SK-N-SH (cell line): ENCODE results near the gene MIF4GD. TPM values are rescaled to one million over a fixed set of nuclear protein-coding genes. Genes with fewer than 3 reads are reported as not detected.

Experiments
- CTCF ChIA-PET: fragments of 300-600, 350-600 bp; formaldehyde crosslinking; extraction: SDS; loops from one replicate; lab custom pipeline; 2021; lab: Yijun Ruan, JAX
- POLR2A ChIA-PET: fragments of 350-600 bp; sonication (Branson Sonifier 250); formaldehyde crosslinking; extraction: SDS; loops from one replicate; lab custom pipeline; 2020; ENCODE audit warnings: antibody characterized with exemption, inconsistent platforms; lab: Yijun Ruan, JAX
- DNase-seq: peaks from one replicate; pipeline ENCODE4 v3.0.0; 2012
- H2AFZ ChIP-seq: fragments of 200-600 bp; sonication (generic); 2 replicates; pipeline ENCODE4 v1.8.1; 2016; ENCODE audit warnings: antibody characterized with exemption, mild to moderate bottlenecking, low read depth
- H3F3A ChIP-seq: fragments of 200-600 bp; sonication (generic); replicated peaks from 2 replicates; pipeline ENCODE3; 2016; ENCODE audit warnings: antibody characterized with exemption, mild to moderate bottlenecking; ENCODE audit not compliant: insufficient read depth
- H3K27ac ChIP-seq, 2 experiments: fragments of 200-500 bp in 1 of 2; fragments of 200-600 bp in 1 of 2; sonication (Bioruptor generic) in 1 of 2; sonication (generic), shearing (Covaris generic) in 1 of 2; 2 replicates each; pipeline versions ENCODE4 v1.5.1 to v1.6.1; 2014 to 2016; ENCODE audit warnings: low read depth in 2 of 2, inconsistent platforms in 1 of 2, low read length in 1 of 2, mild to moderate bottlenecking in 1 of 2, mixed read lengths in 1 of 2
- H3K27me3 ChIP-seq: fragments of 200-600 bp; sonication (generic), shearing (Covaris generic); 2 replicates; pipeline ENCODE4 v1.6.1; 2016; ENCODE audit warnings: mixed run types; ENCODE audit not compliant: insufficient read depth
- H3K36me3 ChIP-seq, 2 experiments: fragments of 200-500 bp in 1 of 2; fragments of 200-600 bp in 1 of 2; sonication (Bioruptor generic) in 1 of 2; sonication (generic) in 1 of 2; replicated peaks in 1 of 2; 2 replicates each; pipeline versions ENCODE3 to v1.5.1; 2014 to 2016; ENCODE audit warnings: low read length in 1 of 2, mild to moderate bottlenecking in 1 of 2; ENCODE audit not compliant: insufficient read depth in 2 of 2, control insufficient read depth in 1 of 2
- H3K4me1 ChIP-seq, 2 experiments: fragments of 200-500 bp in 1 of 2; fragments of 200-600 bp in 1 of 2; sonication (Bioruptor generic) in 1 of 2; sonication (generic), shearing (Covaris generic) in 1 of 2; 2 replicates each; pipeline versions ENCODE4 v1.5.1 to v1.6.1; 2014 to 2016; ENCODE audit warnings: low read depth in 1 of 2, low read length in 1 of 2, mixed run types in 1 of 2; ENCODE audit not compliant: insufficient read depth in 2 of 2, control insufficient read depth in 1 of 2
- H3K4me2 ChIP-seq: fragments of 200-600 bp; sonication (generic), shearing (Covaris generic); 2 replicates; pipeline ENCODE4 v1.6.1; 2017; ENCODE audit warnings: mixed run types
- H3K4me3 ChIP-seq, 2 experiments: fragments of 200-500 bp in 1 of 2; fragments of 200-600 bp in 1 of 2; sonication (Bioruptor generic) in 1 of 2; sonication (generic), shearing (Covaris generic) in 1 of 2; 2 replicates each; pipeline versions ENCODE4 v1.5.1 to v1.8.1; 2014 to 2016; ENCODE audit warnings: low read depth in 2 of 2, inconsistent platforms in 1 of 2, low read length in 1 of 2, mild to moderate bottlenecking in 1 of 2, mixed read lengths in 1 of 2, moderate library complexity in 1 of 2
- H3K79me2 ChIP-seq: fragments of 200-600 bp; sonication (generic); 2 replicates; pipeline ENCODE4 v1.8.1; 2017; ENCODE audit warnings: mild to moderate bottlenecking; ENCODE audit not compliant: insufficient read depth
- H3K9ac ChIP-seq: fragments of 200-600 bp; sonication (generic); 2 replicates; pipeline ENCODE4 v1.6.1; 2017; ENCODE audit warnings: mixed run types
- H3K9me2 ChIP-seq: fragments of 200-600 bp; sonication (generic); 2 replicates; pipeline ENCODE4 v1.6.1; 2017; ENCODE audit warnings: mixed run types
- H3K9me3 ChIP-seq: fragments of 200-600 bp; sonication (generic); 2 replicates; pipeline ENCODE4 v1.6.1; 2017; ENCODE audit warnings: mixed run types, mild to moderate bottlenecking, moderate library complexity
- H4K20me1 ChIP-seq: fragments of 200-600 bp; sonication (generic); 2 replicates; pipeline ENCODE4 v1.6.1; 2017; ENCODE audit warnings: mild to moderate bottlenecking, mixed run types; ENCODE audit not compliant: insufficient read depth
- CHD2 ChIP-seq: fragments of 150-350 bp; IDR thresholded peaks from 2 replicates; pipeline ENCODE4 v1.6.1; 2018; ENCODE audit warnings: low read length; ENCODE audit not compliant: partially characterized antibody
- EP300 ChIP-seq, 2 experiments: IDR thresholded peaks; 2 replicates each; pipeline versions ENCODE4 v1.4.0 to v1.6.1; 2012; ENCODE audit warnings: borderline replicate concordance in 1 of 2, low read depth in 1 of 2, low read length in 1 of 2
- EZH2phosphoT487 ChIP-seq: fragments of 200-600 bp; sonication (generic); IDR thresholded peaks from 2 replicates; pipeline ENCODE4 v1.6.1; 2017; ENCODE audit warnings: low read depth, mixed run types, mild to moderate bottlenecking, antibody characterized with exemption, moderate library complexity, borderline replicate concordance
- FOSL2 ChIP-seq: IDR thresholded peaks from 2 replicates; pipeline ENCODE4 v1.4.0; 2012; ENCODE audit warnings: low read depth, mild to moderate bottlenecking, moderate library complexity, borderline replicate concordance
- FOXM1 ChIP-seq: IDR thresholded peaks from 2 replicates; pipeline ENCODE4 v1.4.0; 2012; ENCODE audit warnings: low read depth, mild to moderate bottlenecking
- JUND ChIP-seq: IDR thresholded peaks from 2 replicates; pipeline ENCODE4 v1.4.0; 2012
- NRF1 ChIP-seq: IDR thresholded peaks from 2 replicates; pipeline ENCODE4 v1.6.1; 2012; ENCODE audit warnings: low read depth, mild to moderate bottlenecking, low read length
- RAD21 ChIP-seq: IDR thresholded peaks from 2 replicates; pipeline ENCODE4 v1.6.1; 2012; ENCODE audit warnings: mild to moderate bottlenecking, low read length
- TEAD4 ChIP-seq: IDR thresholded peaks from 2 replicates; pipeline ENCODE4 v1.4.0; 2012; ENCODE audit warnings: mild to moderate bottlenecking, borderline replicate concordance; ENCODE audit not compliant: insufficient read depth
- YY1 ChIP-seq: IDR thresholded peaks from 2 replicates; pipeline ENCODE4 v1.4.0; 2012; ENCODE audit warnings: low read depth, mild to moderate bottlenecking
- WGBS: methylation state at CpG from one replicate; pipeline ENCODE4 v1.1.6; 2017; ENCODE audit warnings: low lambda C conversion rate; 5-methylcytosine and 5-hydroxymethylcytosine counted together
- polyA plus RNA-seq, 3 experiments: library from polyadenylated mRNA; depleted of rRNA; stranded (reverse); fragments of >200 nt; gene quantifications; 2 replicates each; pipeline ENCODE4 v1.2.3, GENCODE V29; 2012
- TF ChIP-seq, protein P1 (sequence below): fragments of 150-350 bp; IDR thresholded peaks from 2 replicates; pipeline ENCODE4 v1.6.1; 2016; ENCODE audit warnings: mild to moderate bottlenecking, low read depth, low read length
- TF ChIP-seq, protein P2 (sequence below): fragments of 200-600 bp; sonication (generic); IDR thresholded peaks from 2 replicates; pipeline ENCODE4 v1.6.1; 2017; ENCODE audit warnings: antibody characterized with exemption, mild to moderate bottlenecking, moderate library complexity
- TF ChIP-seq, protein P3 (sequence below): IDR thresholded peaks from 2 replicates; pipeline ENCODE4 v1.4.0; 2012; ENCODE audit warnings: low read depth, borderline replicate concordance

MIF4GD gene
- polyA plus RNA-seq, 1 of the 3 experiments (the other 2 are of a cell fraction) = 65.4 TPM

DNA sequence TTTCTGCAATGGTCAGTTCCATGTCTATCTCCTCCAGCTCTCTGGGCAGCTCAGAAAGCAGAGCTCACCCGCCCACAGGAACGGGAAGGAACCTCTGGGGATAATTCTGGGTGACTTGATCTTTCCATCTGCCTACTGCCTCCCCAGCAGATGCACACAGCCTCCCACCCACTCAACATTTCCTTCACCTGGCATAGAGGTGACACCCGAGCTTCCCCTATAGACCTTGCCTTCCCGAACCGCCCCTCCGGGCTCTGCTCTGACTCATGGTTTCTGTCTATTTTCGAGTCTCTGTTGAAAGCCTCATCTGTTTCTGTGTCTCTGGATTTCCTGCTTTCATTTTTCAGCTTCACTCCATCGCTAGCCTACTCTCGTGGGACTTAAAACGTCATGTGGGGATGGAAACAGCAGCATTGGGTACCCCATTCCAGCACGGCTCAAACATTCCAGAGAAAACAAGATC is 21.0 kb downstream of the MIF4GD start (continued):
- TF ChIP-seq CHD2 (no peak), EZH2phosphoT487 (no peak)
- TF ChIP-seq, protein P1, sequence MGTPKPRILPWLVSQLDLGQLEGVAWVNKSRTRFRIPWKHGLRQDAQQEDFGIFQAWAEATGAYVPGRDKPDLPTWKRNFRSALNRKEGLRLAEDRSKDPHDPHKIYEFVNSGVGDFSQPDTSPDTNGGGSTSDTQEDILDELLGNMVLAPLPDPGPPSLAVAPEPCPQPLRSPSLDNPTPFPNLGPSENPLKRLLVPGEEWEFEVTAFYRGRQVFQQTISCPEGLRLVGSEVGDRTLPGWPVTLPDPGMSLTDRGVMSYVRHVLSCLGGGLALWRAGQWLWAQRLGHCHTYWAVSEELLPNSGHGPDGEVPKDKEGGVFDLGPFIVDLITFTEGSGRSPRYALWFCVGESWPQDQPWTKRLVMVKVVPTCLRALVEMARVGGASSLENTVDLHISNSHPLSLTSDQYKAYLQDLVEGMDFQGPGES = no peak
- TF ChIP-seq, all 33 proteins: peak for 0

DNA sequence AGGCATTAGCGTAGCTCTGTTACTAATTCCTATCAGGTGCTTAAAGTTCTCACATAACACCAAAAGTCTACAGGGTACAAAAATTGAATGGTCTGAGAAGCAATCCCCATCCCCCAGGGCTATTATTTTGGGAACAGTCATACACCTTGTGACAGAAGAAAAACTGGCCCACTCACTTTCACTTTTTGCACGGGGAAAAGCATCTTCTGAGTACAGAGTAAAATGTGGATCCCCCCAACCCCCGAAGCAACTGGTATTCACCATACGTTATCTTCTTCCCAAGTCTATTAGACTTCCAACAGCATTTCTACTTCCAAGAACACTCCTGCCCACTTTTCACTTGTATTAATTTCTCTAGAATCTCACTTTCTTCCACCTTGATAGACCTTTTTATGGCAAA is 21.5 kb downstream of the MIF4GD start:
- ChIA-PET CTCF (interaction anchor here (0.9 to 3.8 kb wide), 6 partner anchors 11 to 163 kb away, joined by 3 to 51 read pairs (median 10); partner anchors contain the start of genes GGA3, MIF4GD and MRPS7), POLR2A (interaction anchor here (1.3 to 1.7 kb wide), 2 partner anchors 12 to 144 kb away, joined by 4 to 9 read pairs; partner anchors contain the start of genes GGA3 and MRPS7)
- TF ChIP-seq, protein P2, sequence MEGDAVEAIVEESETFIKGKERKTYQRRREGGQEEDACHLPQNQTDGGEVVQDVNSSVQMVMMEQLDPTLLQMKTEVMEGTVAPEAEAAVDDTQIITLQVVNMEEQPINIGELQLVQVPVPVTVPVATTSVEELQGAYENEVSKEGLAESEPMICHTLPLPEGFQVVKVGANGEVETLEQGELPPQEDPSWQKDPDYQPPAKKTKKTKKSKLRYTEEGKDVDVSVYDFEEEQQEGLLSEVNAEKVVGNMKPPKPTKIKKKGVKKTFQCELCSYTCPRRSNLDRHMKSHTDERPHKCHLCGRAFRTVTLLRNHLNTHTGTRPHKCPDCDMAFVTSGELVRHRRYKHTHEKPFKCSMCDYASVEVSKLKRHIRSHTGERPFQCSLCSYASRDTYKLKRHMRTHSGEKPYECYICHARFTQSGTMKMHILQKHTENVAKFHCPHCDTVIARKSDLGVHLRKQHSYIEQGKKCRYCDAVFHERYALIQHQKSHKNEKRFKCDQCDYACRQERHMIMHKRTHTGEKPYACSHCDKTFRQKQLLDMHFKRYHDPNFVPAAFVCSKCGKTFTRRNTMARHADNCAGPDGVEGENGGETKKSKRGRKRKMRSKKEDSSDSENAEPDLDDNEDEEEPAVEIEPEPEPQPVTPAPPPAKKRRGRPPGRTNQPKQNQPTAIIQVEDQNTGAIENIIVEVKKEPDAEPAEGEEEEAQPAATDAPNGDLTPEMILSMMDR = no peak
- no peak for TF ChIP-seq EP300 (IDR thresholded peaks at IDR 0.05; ENCODE audit: borderline replicate concordance in 1 of 2, low read depth in 1 of 2, low read length in 1 of 2)
- no peak for TF ChIP-seq JUND
- TF ChIP-seq FOXM1 = no peak
- no peak for TF ChIP-seq YY1
- no peak for TF ChIP-seq FOSL2
- TF ChIP-seq EZH2phosphoT487 = no peak
- TF ChIP-seq TEAD4 = no peak
- TF ChIP-seq, protein P3, sequence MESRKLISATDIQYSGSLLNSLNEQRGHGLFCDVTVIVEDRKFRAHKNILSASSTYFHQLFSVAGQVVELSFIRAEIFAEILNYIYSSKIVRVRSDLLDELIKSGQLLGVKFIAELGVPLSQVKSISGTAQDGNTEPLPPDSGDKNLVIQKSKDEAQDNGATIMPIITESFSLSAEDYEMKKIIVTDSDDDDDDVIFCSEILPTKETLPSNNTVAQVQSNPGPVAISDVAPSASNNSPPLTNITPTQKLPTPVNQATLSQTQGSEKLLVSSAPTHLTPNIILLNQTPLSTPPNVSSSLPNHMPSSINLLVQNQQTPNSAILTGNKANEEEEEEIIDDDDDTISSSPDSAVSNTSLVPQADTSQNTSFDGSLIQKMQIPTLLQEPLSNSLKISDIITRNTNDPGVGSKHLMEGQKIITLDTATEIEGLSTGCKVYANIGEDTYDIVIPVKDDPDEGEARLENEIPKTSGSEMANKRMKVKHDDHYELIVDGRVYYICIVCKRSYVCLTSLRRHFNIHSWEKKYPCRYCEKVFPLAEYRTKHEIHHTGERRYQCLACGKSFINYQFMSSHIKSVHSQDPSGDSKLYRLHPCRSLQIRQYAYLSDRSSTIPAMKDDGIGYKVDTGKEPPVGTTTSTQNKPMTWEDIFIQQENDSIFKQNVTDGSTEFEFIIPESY = no peak
- TF ChIP-seq NRF1 = no peak
- TF ChIP-seq RAD21 = no peak
- Histone ChIP-seq H3K4me3 (no peak overlapping the region), H3K36me3 (peaks cover 17 to 22% of the 10 kb centered on the region in 2 experiments), H3K4me1 (peaks cover 0 to 4% of the 10 kb centered on the region in 2 experiments; a peak in 1 of 4 replicates), H3K9me3 (no peaks in the 10 kb centered on the region), H2AFZ (no peak overlapping the region), H3K9ac (no peak overlapping the region), H3K27me3 (no peaks in the 10 kb centered on the region), H3K79me2 (peaks cover 60% of the 10 kb centered on the region), H3K9me2 (no peaks in the 10 kb centered on the region), H3K27ac (no peak overlapping the region), H3K4me2 (no peak overlapping the region), H3F3A (no peaks in the 10 kb centered on the region), H4K20me1 (peaks cover 26% of the 10 kb centered on the region)
- DNase-seq = no peak
- 82% methylated on average over 4 of the region's 4 CpGs for WGBS
